ENCODE measurements around the gene CGN. TPM values are rescaled to one million over a fixed set of nuclear protein-coding genes. Genes with fewer than 3 reads are reported as not detected.

CGN gene
- total and polyA plus RNA-seq, 5 experiments from 2014 or later, result 0.08 to 2.7 (median 1.3) TPM

- H3K9me3 Mint-ChIP-seq, result no peaks in the 10 kb centered on the region
- POLR2A ChIA-PET, result no interaction called here
- DNase-seq, result no peak
Measured at GRCh38 chr1:151545542-151545941, 34.4 kb downstream of the CGN start.

GRCh38 chr1:151546011-151546925 is 35.1 kb downstream of the CGN start:
- H3K36me3 Mint-ChIP-seq, result peaks cover 0 to 4% (median 0%) of the 10 kb centered on the region in 3 donors
- no peak for ATAC-seq
- no peak for DNase-seq
- no peaks in the 10 kb centered on the region for H3K9me3 Mint-ChIP-seq
- H3K27me3 Mint-ChIP-seq, result peaks cover 0 to 4% (median 0%) of the 10 kb centered on the region in 5 donors
- H3K4me1 Mint-ChIP-seq, result peaks cover 4 to 11% (median 6%) of the 10 kb centered on the region in 4 donors
- POLR2A ChIA-PET, result no interaction called here
- no peak overlapping the region for H3K4me3 Mint-ChIP-seq
- H3K27ac Mint-ChIP-seq, result no peak overlapping the region

More at GRCh38 chr1:151545542-151545941, 34.4 kb downstream of the CGN start:
- no peak overlapping the region for H3K4me3 Mint-ChIP-seq
- peaks cover 8 to 19% (median 13%) of the 10 kb centered on the region in 4 donors for H3K4me1 Mint-ChIP-seq
- peaks cover 0 to 4% (median 0%) of the 10 kb centered on the region in 5 donors for H3K27me3 Mint-ChIP-seq
- H3K27ac Mint-ChIP-seq, result no peak overlapping the region
- H3K36me3 Mint-ChIP-seq, result peaks cover 0 to 2% (median 0%) of the 10 kb centered on the region in 3 donors
- no peak for ATAC-seq

DNA sequence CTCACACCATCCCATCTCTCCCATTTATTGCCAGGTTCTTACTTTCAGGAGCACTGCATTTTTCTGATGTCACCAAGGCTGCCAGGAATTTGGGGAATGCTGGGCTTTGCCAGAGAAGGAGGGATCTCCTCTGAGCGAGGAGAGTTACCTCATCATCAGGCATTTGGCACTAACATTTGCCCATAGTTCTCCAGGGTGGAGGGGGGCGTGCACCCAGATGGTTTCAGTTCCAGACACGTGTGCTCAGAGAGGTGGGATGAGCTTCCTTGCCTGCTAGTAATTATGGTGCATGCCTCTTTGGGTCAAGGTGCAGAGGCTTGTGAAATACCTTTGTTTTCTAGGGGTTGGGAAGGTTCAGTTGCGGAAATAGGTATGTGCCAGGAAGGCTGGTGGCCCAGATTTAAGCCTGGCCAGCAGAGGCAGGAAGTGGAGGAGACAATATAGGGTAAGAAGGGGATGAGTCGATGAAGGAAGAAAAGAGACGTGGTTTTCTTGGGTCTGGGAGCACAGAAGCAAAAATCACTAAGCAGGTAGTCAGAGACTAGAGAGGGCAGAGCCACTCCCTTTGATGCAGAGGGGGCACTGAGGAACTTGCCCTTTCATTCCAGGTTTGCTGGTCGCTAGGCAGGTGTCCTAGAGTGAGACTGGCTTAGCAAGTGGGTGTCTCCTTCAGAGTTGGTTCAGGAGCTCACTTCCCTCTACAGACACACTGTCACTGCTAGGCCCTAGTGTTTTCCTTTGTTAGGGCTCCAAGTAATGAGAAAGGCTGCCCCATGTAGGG is 36.1 kb downstream of the CGN start:
- Mint-ChIP-seq H3K27me3 (peaks cover 0 to 1% (median 0%) of the 10 kb centered on the region in 5 donors), H3K27ac (no peak overlapping the region), H3K9me3 (no peaks in the 10 kb centered on the region), H3K4me1 (peaks cover 0 to 6% (median under 1%) of the 10 kb centered on the region in 4 donors), H3K4me3 (no peak overlapping the region), H3K36me3 (peaks cover 0 to 4% (median 0%) of the 10 kb centered on the region in 3 donors)
- no peak for ATAC-seq
- no peak for DNase-seq
- POLR2A ChIA-PET, result no interaction called here

DNA sequence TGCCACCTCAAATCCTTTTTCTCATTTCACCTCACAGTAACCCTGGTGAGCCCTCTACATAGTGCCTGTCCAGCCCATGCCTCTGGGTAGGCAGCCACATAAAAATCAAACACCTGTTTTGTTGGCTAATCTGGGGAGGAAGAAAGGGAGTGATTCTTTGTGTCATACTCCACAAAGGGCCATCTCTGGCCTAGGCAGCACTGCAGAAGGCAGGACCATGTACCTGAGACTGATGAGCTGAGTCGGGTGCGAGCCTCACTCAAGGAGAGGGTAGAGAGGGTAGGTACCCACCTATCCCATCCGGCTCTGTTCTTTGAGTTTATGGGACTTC is 36.7 kb downstream of the CGN start:
- Mint-ChIP-seq H3K36me3 (peaks cover 0 to 4% (median 0%) of the 10 kb centered on the region in 3 donors), H3K9me3 (no peaks in the 10 kb centered on the region), H3K4me1 (peaks cover 0 to 6% (median under 1%) of the 10 kb centered on the region in 4 donors), H3K4me3 (no peak overlapping the region), H3K27me3 (peaks cover 0 to 1% (median 0%) of the 10 kb centered on the region in 5 donors), H3K27ac (peak overlapping the region in 1 of 10 donors; percentile 65)
- ATAC-seq (no peak), DNase-seq (no peak)
- POLR2A ChIA-PET, result no interaction called here

DNA sequence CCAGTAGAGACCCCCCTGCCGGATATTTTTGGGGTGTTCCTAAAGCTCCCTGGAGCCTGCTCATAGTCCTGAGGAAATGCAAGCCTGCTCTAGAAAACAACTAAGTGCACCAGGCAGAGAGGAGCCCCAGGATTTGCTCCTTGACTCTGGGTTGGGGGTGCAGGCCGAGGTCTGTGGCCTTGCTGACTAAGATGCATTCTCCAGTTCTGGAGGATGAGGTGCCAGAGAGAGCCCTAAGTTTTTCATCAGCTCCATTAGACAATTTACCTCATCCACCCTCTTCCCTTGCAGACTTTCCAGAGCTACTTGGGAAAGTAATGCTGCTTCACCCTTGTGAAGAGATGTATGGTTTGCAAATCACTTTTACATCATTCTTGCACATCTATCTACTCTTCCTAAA is 38.0 kb downstream of the CGN start:
- no peak overlapping the region for H3K27ac Mint-ChIP-seq
- H3K4me3 Mint-ChIP-seq, result no peak overlapping the region
- POLR2A ChIA-PET, result no interaction called here
- ATAC-seq (no peak), DNase-seq (no peak)
- peaks cover 0 to 4% (median 0%) of the 10 kb centered on the region in 3 donors for H3K36me3 Mint-ChIP-seq
- peaks cover 0 to 6% (median under 1%) of the 10 kb centered on the region in 4 donors for H3K4me1 Mint-ChIP-seq
- H3K9me3 Mint-ChIP-seq, result no peaks in the 10 kb centered on the region
- peaks cover 0 to 1% (median 0%) of the 10 kb centered on the region in 5 donors for H3K27me3 Mint-ChIP-seq

GRCh38 chr1:151553659-151554058 is 42.5 kb downstream of the CGN start:
- H3K4me3 Mint-ChIP-seq, result no peak overlapping the region
- POLR2A ChIA-PET, result no interaction called here
- ATAC-seq (no peak), DNase-seq (no peak)
- H3K9me3 Mint-ChIP-seq, result no peaks in the 10 kb centered on the region
- H3K27ac Mint-ChIP-seq, result peak overlapping the region in 1 of 10 donors; percentile 41
- H3K36me3 Mint-ChIP-seq, result peaks cover 0 to 2% (median 0%) of the 10 kb centered on the region in 3 donors
- peaks cover 0 to 1% (median 0%) of the 10 kb centered on the region in 4 donors for H3K4me1 Mint-ChIP-seq
- H3K27me3 Mint-ChIP-seq, result peaks cover 0 to 2% (median 0%) of the 10 kb centered on the region in 5 donors

DNA sequence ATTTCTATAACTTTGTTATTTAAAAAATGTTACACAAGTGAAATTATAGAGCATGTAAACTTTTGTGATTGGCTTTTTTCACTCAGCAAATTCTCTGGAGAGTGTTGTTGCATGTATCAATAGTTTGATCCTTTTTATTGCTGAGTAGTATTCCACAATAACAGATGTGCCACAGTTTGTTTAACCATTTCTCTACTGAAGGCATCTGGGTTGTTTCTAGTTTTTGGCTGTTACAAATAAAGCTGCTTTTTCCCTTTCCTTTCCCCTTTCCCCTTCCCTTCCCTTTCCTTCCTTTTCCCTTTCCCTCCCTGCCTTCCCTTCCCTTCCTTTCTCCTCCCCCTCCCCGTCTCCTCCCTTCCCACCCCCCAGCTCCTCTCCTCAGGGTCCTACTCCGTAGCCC is 44.9 kb downstream of the CGN start:
- no peak for ATAC-seq
- H3K36me3 Mint-ChIP-seq, result peaks cover 0 to 1% (median 0%) of the 10 kb centered on the region in 3 donors
- H3K9me3 Mint-ChIP-seq, result no peaks in the 10 kb centered on the region
- H3K27ac Mint-ChIP-seq, result no peak overlapping the region
- H3K27me3 Mint-ChIP-seq, result peaks cover 0 to 3% (median 1%) of the 10 kb centered on the region in 5 donors
- DNase-seq, result no peak
- no peak overlapping the region for H3K4me3 Mint-ChIP-seq
- peaks cover 0 to under 1% (median 0%) of the 10 kb centered on the region in 4 donors for H3K4me1 Mint-ChIP-seq
- POLR2A ChIA-PET, result no interaction called here

- no peaks in the 10 kb centered on the region for H3K4me1 Mint-ChIP-seq
- POLR2A ChIA-PET, result interaction anchor here (1.1 kb wide), 1 partner anchor 66 kb away, joined by 4 read pairs; no protein-coding TSS in a partner anchor
- DNase-seq (no peak), ATAC-seq (no peak)
- H3K27me3 Mint-ChIP-seq, result peaks cover 0 to 3% (median 0%) of the 10 kb centered on the region in 5 donors
- H3K9me3 Mint-ChIP-seq, result no peaks in the 10 kb centered on the region
- no peak overlapping the region for H3K27ac Mint-ChIP-seq
- no peak overlapping the region for H3K4me3 Mint-ChIP-seq
- H3K36me3 Mint-ChIP-seq, result peaks cover 0 to 2% (median 0%) of the 10 kb centered on the region in 3 donors
Measured at GRCh38 chr1:151562661-151563060, 51.5 kb downstream of the CGN start.

- DNase-seq (no peak), ATAC-seq (no peak)
- POLR2A ChIA-PET, result no interaction called here
- peaks cover 0 to 3% (median 0%) of the 10 kb centered on the region in 5 donors for H3K27me3 Mint-ChIP-seq
- peaks cover 0 to 2% (median 0%) of the 10 kb centered on the region in 3 donors for H3K36me3 Mint-ChIP-seq
- no peaks in the 10 kb centered on the region for H3K9me3 Mint-ChIP-seq
- H3K27ac Mint-ChIP-seq, result no peak overlapping the region
- no peaks in the 10 kb centered on the region for H3K4me1 Mint-ChIP-seq
- H3K4me3 Mint-ChIP-seq, result no peak overlapping the region
Measured at GRCh38 chr1:151563376-151563775, 52.2 kb downstream of the CGN start.

DNA sequence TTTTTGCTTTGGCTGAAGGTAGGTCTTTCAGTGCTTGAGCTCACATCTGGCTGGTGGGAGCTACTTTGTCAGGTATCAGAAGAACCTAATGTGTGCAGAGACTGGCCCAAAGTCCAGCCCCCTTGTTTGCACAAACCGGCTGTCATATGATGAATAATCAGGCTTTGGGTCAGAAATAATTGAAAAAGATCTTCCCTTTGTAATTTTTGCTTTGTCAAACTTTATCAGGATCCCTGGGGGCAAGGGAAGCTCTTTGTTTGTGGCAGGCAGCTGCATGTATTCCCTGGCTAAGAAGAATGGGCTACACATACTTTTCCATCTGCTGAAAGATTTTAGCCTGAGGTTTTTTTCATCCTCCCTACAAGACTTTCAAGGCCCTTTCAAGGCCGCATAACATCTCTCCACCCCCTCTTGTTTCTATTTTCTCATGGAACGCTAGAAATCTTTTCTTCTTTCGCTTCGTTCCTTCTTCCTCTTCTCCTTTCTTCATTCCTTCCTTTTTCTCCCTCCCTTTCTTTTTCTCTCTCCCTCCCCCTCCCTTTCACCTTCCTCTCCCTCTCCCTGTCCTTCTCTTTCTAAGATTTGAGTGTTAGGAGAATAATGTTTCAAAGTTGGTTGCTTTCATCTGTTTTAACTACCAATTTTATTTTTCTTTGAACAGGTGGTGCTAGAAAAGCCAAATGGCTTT is 54.5 kb downstream of the CGN start:
- POLR2A ChIA-PET, result no interaction called here
- no peaks in the 10 kb centered on the region for H3K9me3 Mint-ChIP-seq
- no peak for DNase-seq
- peaks cover 0 to 2% (median 0%) of the 10 kb centered on the region in 3 donors for H3K36me3 Mint-ChIP-seq
- ATAC-seq, result no peak
- peak overlapping the region in 1 of 10 donors; percentile 33 for H3K27ac Mint-ChIP-seq
- no peak overlapping the region for H3K4me3 Mint-ChIP-seq
- no peaks in the 10 kb centered on the region for H3K4me1 Mint-ChIP-seq
- no peaks in the 10 kb centered on the region for H3K27me3 Mint-ChIP-seq

GRCh38 chr1:151568626-151569088 is 57.5 kb downstream of the CGN start:
- Mint-ChIP-seq H3K9me3 (no peaks in the 10 kb centered on the region), H3K4me3 (no peak overlapping the region), H3K27me3 (no peaks in the 10 kb centered on the region), H3K27ac (no peak overlapping the region), H3K36me3 (peaks cover 0 to 2% (median 0%) of the 10 kb centered on the region in 3 donors), H3K4me1 (no peaks in the 10 kb centered on the region)
- ATAC-seq, result peak; percentile 20 to 51
- POLR2A ChIA-PET, result no interaction called here
- DNase-seq, result no peak

- H3K9me3 Mint-ChIP-seq, result no peaks in the 10 kb centered on the region
- ATAC-seq (no peak), DNase-seq (no peak)
- no peak overlapping the region for H3K4me3 Mint-ChIP-seq
- H3K27me3 Mint-ChIP-seq, result no peaks in the 10 kb centered on the region
- POLR2A ChIA-PET, result no interaction called here
- peak overlapping the region in 1 of 10 donors; percentile 40 for H3K27ac Mint-ChIP-seq
- H3K4me1 Mint-ChIP-seq, result no peaks in the 10 kb centered on the region
- peaks cover 0 to 5% (median 2%) of the 10 kb centered on the region in 3 donors for H3K36me3 Mint-ChIP-seq
Measured at GRCh38 chr1:151570819-151571218, 59.6 kb downstream of the CGN start.

All from naive thymus-derived CD8-positive, alpha-beta T cell (primary cell).